ENCODE data around the gene CADM1. TPM values are rescaled to one million over a fixed set of nuclear protein-coding genes. Genes with fewer than 3 reads are reported as not detected.

The CADM1 gene
- total RNA-seq, 4 donors from 2014 or later, result 89.9 to 351 (median 235) TPM

DNA sequence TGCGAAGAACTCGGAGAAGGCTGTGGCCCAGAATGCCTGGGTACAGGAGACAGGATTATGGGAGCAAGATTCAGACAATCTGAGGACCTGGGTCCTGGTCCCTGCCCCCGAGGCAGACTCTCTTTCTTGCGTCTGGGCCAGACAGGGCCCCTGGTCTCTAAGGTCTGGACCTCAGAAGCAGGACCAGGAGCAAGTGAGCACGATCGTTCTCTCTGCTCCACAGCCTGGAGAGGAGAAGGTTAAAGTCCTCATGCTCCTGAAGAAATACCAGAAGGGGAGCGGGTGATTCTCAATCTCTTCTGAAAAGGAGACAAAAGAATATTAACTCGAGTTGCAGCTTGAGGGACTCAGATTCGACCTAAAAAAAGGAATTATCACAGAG, 349.9 kb downstream of the CADM1 start:
- intact Hi-C loops (cut with DNase I), result no loop called here
- Histone ChIP-seq H3K4me3 (replicated peaks in 1 of 3) (no peak overlapping the region), H3K36me3 (no peaks in the 10 kb centered on the region), H3K4me1 (no peaks in the 10 kb centered on the region), H3K27ac (no peak overlapping the region), H3K27me3 (no peaks in the 10 kb centered on the region), H3K9me3 (no peaks in the 10 kb centered on the region)
- TF ChIP-seq, protein P1, sequence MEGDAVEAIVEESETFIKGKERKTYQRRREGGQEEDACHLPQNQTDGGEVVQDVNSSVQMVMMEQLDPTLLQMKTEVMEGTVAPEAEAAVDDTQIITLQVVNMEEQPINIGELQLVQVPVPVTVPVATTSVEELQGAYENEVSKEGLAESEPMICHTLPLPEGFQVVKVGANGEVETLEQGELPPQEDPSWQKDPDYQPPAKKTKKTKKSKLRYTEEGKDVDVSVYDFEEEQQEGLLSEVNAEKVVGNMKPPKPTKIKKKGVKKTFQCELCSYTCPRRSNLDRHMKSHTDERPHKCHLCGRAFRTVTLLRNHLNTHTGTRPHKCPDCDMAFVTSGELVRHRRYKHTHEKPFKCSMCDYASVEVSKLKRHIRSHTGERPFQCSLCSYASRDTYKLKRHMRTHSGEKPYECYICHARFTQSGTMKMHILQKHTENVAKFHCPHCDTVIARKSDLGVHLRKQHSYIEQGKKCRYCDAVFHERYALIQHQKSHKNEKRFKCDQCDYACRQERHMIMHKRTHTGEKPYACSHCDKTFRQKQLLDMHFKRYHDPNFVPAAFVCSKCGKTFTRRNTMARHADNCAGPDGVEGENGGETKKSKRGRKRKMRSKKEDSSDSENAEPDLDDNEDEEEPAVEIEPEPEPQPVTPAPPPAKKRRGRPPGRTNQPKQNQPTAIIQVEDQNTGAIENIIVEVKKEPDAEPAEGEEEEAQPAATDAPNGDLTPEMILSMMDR (IDR thresholded peaks at IDR 0.05), result no peak
- TF ChIP-seq POLR2A (IDR thresholded peaks at IDR 0.05), result no peak
- no peak for DNase-seq
- 82 to 90% methylated on average over 9 of the region's 9 CpGs for WGBS, 2 donors

DNA sequence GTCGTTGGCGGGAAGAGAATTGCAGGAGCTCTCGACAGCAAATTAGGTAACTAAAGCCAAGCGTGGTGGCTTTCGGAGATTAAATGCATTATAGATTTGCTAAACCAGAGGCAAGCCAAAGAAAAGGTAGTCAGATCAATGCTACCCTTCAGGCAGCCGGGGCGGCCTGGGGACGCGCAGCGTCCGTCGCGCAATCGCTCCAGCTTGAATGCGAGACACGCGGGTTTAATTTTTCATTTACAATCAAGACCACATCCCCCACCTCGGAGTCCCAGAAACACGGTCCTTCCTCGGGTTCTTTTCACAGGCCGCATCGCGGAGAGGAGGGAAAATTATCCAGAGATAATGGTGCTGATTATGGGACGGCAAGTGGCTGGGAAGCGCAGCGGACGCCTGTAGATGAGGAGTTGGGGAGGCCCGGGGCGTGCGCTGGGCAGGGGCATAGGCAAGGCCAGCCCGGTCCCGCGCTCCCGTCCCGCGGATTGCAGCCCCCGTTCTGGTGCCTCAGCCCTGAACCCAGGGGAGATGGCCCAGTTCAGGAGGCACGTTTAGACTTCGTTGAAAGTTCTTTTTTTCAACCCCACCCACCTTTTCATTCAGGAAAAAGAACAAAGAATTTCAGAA, 350.4 kb downstream of the CADM1 start:
- no peak for DNase-seq
- intact Hi-C loops (cut with DNase I), result no loop called here
- Histone ChIP-seq H3K9me3 (no peaks in the 10 kb centered on the region), H3K4me1 (no peaks in the 10 kb centered on the region), H3K27me3 (no peaks in the 10 kb centered on the region), H3K36me3 (no peaks in the 10 kb centered on the region), H3K4me3 (replicated peaks in 1 of 3) (no peak overlapping the region), H3K27ac (no peak overlapping the region)
- TF ChIP-seq, protein P1 (IDR thresholded peaks at IDR 0.05), result no peak
- TF ChIP-seq POLR2A (IDR thresholded peaks at IDR 0.05), result no peak
- WGBS, 2 donors, result 95 to 96% methylated on average over 39 of the region's 39 CpGs

DNA sequence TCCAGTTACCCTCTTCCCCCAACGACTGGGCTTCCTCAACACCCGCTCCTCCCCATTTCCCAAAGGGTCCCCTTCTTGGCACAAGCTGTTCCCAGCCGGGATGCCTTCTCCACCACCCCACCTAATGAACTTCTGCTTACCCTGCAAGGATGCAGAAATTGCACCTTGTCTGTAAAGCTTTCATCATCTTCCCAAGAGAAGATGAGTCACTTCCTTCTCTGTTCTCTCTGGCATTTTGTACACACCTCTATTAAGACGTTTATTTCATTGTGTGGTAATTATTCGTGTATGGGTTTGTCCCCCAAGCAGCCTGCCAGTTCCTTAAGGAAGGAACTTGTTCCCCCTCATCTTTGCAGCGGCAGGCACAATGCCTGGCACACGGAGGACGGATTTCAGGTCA, 351.1 kb downstream of the CADM1 start:
- H3K9me3 ChIP-seq, result no peaks in the 10 kb centered on the region
- no peak overlapping the region for H3K27ac ChIP-seq
- H3K4me3 ChIP-seq (replicated peaks in 1 of 3), result no peak overlapping the region
- H3K27me3 ChIP-seq, result no peaks in the 10 kb centered on the region
- intact Hi-C loops (cut with DNase I), result no loop called here
- TF ChIP-seq, protein P1 (IDR thresholded peaks at IDR 0.05), result no peak
- no peak for TF ChIP-seq POLR2A (IDR thresholded peaks at IDR 0.05)
- H3K36me3 ChIP-seq, result no peaks in the 10 kb centered on the region
- no peak for DNase-seq
- WGBS, 2 donors, result 80 to 88% methylated on average over 8 of the region's 8 CpGs
- no peaks in the 10 kb centered on the region for H3K4me1 ChIP-seq

DNA sequence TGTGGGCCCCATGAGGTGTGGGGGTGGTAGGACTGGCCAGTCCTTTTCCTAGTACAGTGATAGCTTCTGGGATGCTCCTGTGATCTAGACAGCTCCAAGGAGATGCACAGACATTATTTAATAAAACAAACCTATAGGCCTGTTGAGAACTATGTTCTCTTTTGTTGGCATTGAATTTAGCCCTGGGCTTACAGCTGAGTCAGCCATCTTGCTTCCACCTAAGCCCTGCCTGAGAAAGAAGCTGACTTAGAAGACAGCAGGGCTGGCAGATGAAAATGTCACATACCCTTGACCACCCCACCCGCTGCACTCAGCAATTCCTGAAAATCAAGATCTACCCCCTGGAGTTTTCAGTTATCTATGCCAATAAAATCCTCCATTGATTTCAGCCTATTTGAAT, 353.2 kb downstream of the CADM1 start:
- Histone ChIP-seq H3K27ac (no peak overlapping the region), H3K4me1 (no peaks in the 10 kb centered on the region), H3K9me3 (no peaks in the 10 kb centered on the region), H3K27me3 (no peaks in the 10 kb centered on the region), H3K36me3 (no peaks in the 10 kb centered on the region), H3K4me3 (replicated peaks in 1 of 3) (no peak overlapping the region)
- intact Hi-C loops (cut with DNase I), result no loop called here
- DNase-seq, result no peak
- WGBS, 2 donors, result 95 to 96% methylated on average over 1 of the region's 1 CpG
- TF ChIP-seq, protein P1 (IDR thresholded peaks at IDR 0.05), result no peak
- TF ChIP-seq POLR2A (IDR thresholded peaks at IDR 0.05), result no peak

DNA sequence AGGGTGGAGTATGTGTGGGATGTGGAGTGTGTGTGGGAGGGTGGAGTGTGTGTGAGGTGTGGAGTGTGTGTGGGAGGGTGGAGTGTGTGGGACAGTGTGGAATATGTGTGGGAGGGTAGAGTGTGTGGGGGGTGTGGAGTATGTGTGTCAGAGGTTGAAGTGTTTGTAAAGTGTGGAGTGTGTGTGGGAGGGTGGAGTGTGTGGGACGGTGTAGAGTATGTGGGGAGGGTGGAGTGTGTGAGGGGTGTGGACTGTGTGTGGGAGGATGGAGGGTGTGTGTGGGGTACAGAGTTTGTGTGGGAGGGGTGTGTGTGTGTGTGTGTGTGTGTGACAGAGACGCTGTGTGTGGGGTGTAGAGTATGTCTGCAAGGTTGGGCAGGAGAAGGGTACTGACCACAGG, 355.5 kb downstream of the CADM1 start:
- no peaks in the 10 kb centered on the region for H3K4me1 ChIP-seq
- WGBS, 2 donors, result 70 to 75% methylated on average over 2 of the region's 2 CpGs
- H3K9me3 ChIP-seq, result no peaks in the 10 kb centered on the region
- no peak for TF ChIP-seq POLR2A (IDR thresholded peaks at IDR 0.05)
- TF ChIP-seq, protein P1 (IDR thresholded peaks at IDR 0.05), result no peak
- no peaks in the 10 kb centered on the region for H3K27me3 ChIP-seq
- no peaks in the 10 kb centered on the region for H3K36me3 ChIP-seq
- intact Hi-C loops (cut with DNase I), result no loop called here
- no peak overlapping the region for H3K27ac ChIP-seq
- no peak overlapping the region for H3K4me3 ChIP-seq (replicated peaks in 1 of 3)
- no peak for DNase-seq
